Prostate gland (tissue), 2 donors: ENCODE data around the gene PROB1. TPM values are rescaled to one million over a fixed set of nuclear protein-coding genes. Genes with fewer than 3 reads are reported as not detected.

ENCODE experiments used
- DNase-seq: peaks from one replicate; pipeline ENCODE4 v3.0.0-alpha.2; 2019; ENCODE audit warnings: low spot score
- H3K27ac ChIP-seq, 2 donors: fragments of 200-600 bp; sonication (generic); 2 replicates each; pipeline ENCODE4 v1.5.1; 2017 to 2019
- H3K27me3 ChIP-seq: fragments of 200-600 bp; sonication (generic); replicated peaks from 2 replicates; pipeline ENCODE4 v1.5.1; 2019; ENCODE audit not compliant: insufficient read depth
- H3K36me3 ChIP-seq, 2 donors: fragments of 200-600 bp; sonication (generic); 1 replicate in 1 of 2; 2 replicates in 1 of 2; pipeline versions ENCODE4 v1.5.1 to v1.8.1; 2017 to 2019
- H3K4me1 ChIP-seq: fragments of 200-600 bp; sonication (generic); replicated peaks from 2 replicates; pipeline ENCODE4 v1.5.1; 2019
- H3K4me3 ChIP-seq, 2 donors: fragments of 200-600 bp; sonication (generic); 2 replicates each; pipeline ENCODE4 v1.5.1; 2017 to 2019
- H3K9me3 ChIP-seq: fragments of 200-600 bp; sonication (generic); 2 replicates; pipeline ENCODE4 v1.5.1; 2017
- CTCF ChIP-seq, 4 experiments: fragments of 200-600 bp in 2 of 4; fragments of 450-650 bp in 2 of 4; sonication (generic) in 2 of 4; IDR thresholded peaks; 1 replicate in 3 of 4; 2 replicates in 1 of 4; pipeline ENCODE4 v1.5.1; 2016 to 2019; ENCODE audit warnings: antibody characterized with exemption in 4 of 4, mild to moderate bottlenecking in 2 of 4, moderate library complexity in 2 of 4
- POLR2A ChIP-seq: fragments of 450-650 bp; IDR thresholded peaks from one replicate; pipeline ENCODE4 v1.6.1; 2016; ENCODE audit warnings: antibody characterized with exemption, mild to moderate bottlenecking
- POLR2AphosphoS5 ChIP-seq: sonication (generic); formaldehyde crosslinking; IDR thresholded peaks from one replicate; pipeline ENCODE4 v1.6.1; 2017; ENCODE audit warnings: antibody characterized with exemption
- WGBS: methylation state at CpG from one replicate; pipeline ENCODE4 v1.1.5; 2018; 5-methylcytosine and 5-hydroxymethylcytosine counted together
- intact Hi-C: fragments of 100-400 bp; cut with DNase I; formaldehyde crosslinking; loops from one replicate; pipeline ENCODE4 v1.14.2; 2022
- total RNA-seq, 2 donors: library from RNA; depleted of rRNA; stranded (reverse); fragments of >200 nt; gene quantifications; one replicate each; pipeline ENCODE4 v1.1.0, GENCODE V29; 2016

PROB1 gene
- total RNA-seq, 2 donors from 2014 or later: 2.4 TPM

GRCh38 chr5:139381837-139382761 is 12.8 kb downstream of the PROB1 start:
- no peak overlapping the region for H3K4me3 ChIP-seq
- H3K4me1 ChIP-seq: peaks cover 13% of the 10 kb centered on the region
- H3K36me3 ChIP-seq: no peaks in the 10 kb centered on the region
- WGBS: 85% methylated on average over 28 of the region's 28 CpGs
- H3K27me3 ChIP-seq: no peaks in the 10 kb centered on the region
- no peaks in the 10 kb centered on the region for H3K9me3 ChIP-seq
- H3K27ac ChIP-seq: no peak overlapping the region
- TF ChIP-seq POLR2AphosphoS5 (no peak), CTCF (IDR thresholded peaks at IDR 0.05) (no peak), POLR2A (no peak)
- intact Hi-C loops: no loop called here
- no peak for DNase-seq

- no peaks in the 10 kb centered on the region for H3K27me3 ChIP-seq
- H3K4me1 ChIP-seq: peaks cover 10% of the 10 kb centered on the region
- no peaks in the 10 kb centered on the region for H3K9me3 ChIP-seq
- no peak overlapping the region for H3K27ac ChIP-seq
- H3K36me3 ChIP-seq: no peaks in the 10 kb centered on the region
- intact Hi-C loops: no loop called here
- WGBS: 88% methylated on average over 14 of the region's 15 CpGs
- H3K4me3 ChIP-seq: no peak overlapping the region
- TF ChIP-seq CTCF (IDR thresholded peaks at IDR 0.05): no peak
- no peak for TF ChIP-seq POLR2AphosphoS5
- DNase-seq: no peak
Measured at GRCh38 chr5:139379626-139380449, 15.1 kb downstream of the PROB1 start.

GRCh38 chr5:139378941-139379361 is 16.0 kb downstream of the PROB1 start:
- Histone ChIP-seq H3K4me3 (no peak overlapping the region), H3K36me3 (no peaks in the 10 kb centered on the region), H3K9me3 (no peaks in the 10 kb centered on the region), H3K27me3 (no peaks in the 10 kb centered on the region), H3K4me1 (peaks cover 8% of the 10 kb centered on the region), H3K27ac (no peak overlapping the region)
- 79% methylated on average over 13 of the region's 13 CpGs for WGBS
- intact Hi-C loops: no loop called here
- no peak for DNase-seq
- no peak for TF ChIP-seq POLR2AphosphoS5

GRCh38 chr5:139378101-139378825 is 16.6 kb downstream of the PROB1 start:
- intact Hi-C loops: no loop called here
- 74% methylated on average over 47 of the region's 47 CpGs for WGBS
- DNase-seq: no peak
- Histone ChIP-seq H3K27me3 (no peaks in the 10 kb centered on the region), H3K9me3 (no peaks in the 10 kb centered on the region), H3K4me1 (peaks cover 6% of the 10 kb centered on the region), H3K27ac (no peak overlapping the region), H3K36me3 (no peaks in the 10 kb centered on the region), H3K4me3 (no peak overlapping the region)
- no peak for TF ChIP-seq CTCF (IDR thresholded peaks at IDR 0.05)
- no peak for TF ChIP-seq POLR2A
- TF ChIP-seq POLR2AphosphoS5: no peak

GRCh38 chr5:139377226-139377625 is 17.7 kb downstream of the PROB1 start:
- Histone ChIP-seq H3K36me3 (no peaks in the 10 kb centered on the region), H3K27ac (no peak overlapping the region), H3K9me3 (no peaks in the 10 kb centered on the region), H3K4me3 (no peak overlapping the region), H3K27me3 (no peaks in the 10 kb centered on the region), H3K4me1 (peaks cover 6% of the 10 kb centered on the region)
- no peak for DNase-seq
- 80% methylated on average over 3 of the region's 3 CpGs for WGBS
- intact Hi-C loops: no loop called here
- no peak for TF ChIP-seq POLR2A
- no peak for TF ChIP-seq CTCF (IDR thresholded peaks at IDR 0.05)
- TF ChIP-seq POLR2AphosphoS5: no peak
